ENCODE results near the gene PROK2. TPM values are rescaled to one million over a fixed set of nuclear protein-coding genes. Genes with fewer than 3 reads are reported as not detected.

Gene PROK2
- total and polyA plus RNA-seq, 8 donors: 0.11 to 18.1 (median 0.26) TPM; not detected in 4

GRCh38 chr3:71816767-71817156, 31.8 kb upstream of the PROK2 start:
- DNase-seq (no peak), ATAC-seq (no peak)
- Histone ChIP-seq H3K4me1 (no peaks in the 10 kb centered on the region), H3K27me3 (no peaks in the 10 kb centered on the region), H3K27ac (no peak overlapping the region), H3K4me3 (no peak overlapping the region), H3K9me3 (no peaks in the 10 kb centered on the region), H3K36me3 (no peaks in the 10 kb centered on the region)
- no peak for TF ChIP-seq CTCF (IDR thresholded peaks at IDR 0.05)
- intact Hi-C loops (cut with DNase I): no loop called here

- no peaks in the 10 kb centered on the region for H3K4me1 ChIP-seq
- H3K9me3 ChIP-seq: no peaks in the 10 kb centered on the region
- TF ChIP-seq CTCF (IDR thresholded peaks at IDR 0.05): no peak
- DNase-seq (no peak), ATAC-seq (no peak)
- intact Hi-C loops (cut with DNase I): no loop called here
- H3K36me3 ChIP-seq: no peaks in the 10 kb centered on the region
- H3K27ac ChIP-seq: no peak overlapping the region
- no peaks in the 10 kb centered on the region for H3K27me3 ChIP-seq
- H3K4me3 ChIP-seq: no peak overlapping the region
Measured at GRCh38 chr3:71815340-71816067, 30.6 kb upstream of the PROK2 start.

GRCh38 chr3:71813704-71814103, 28.8 kb upstream of the PROK2 start:
- H3K4me3 ChIP-seq: no peak overlapping the region
- no peak for ATAC-seq
- H3K36me3 ChIP-seq: no peaks in the 10 kb centered on the region
- H3K27me3 ChIP-seq: no peaks in the 10 kb centered on the region
- no peaks in the 10 kb centered on the region for H3K4me1 ChIP-seq
- intact Hi-C loops (cut with DNase I): no loop called here
- no peaks in the 10 kb centered on the region for H3K9me3 ChIP-seq
- no peak for DNase-seq
- TF ChIP-seq CTCF (IDR thresholded peaks at IDR 0.05): no peak
- H3K27ac ChIP-seq: no peak overlapping the region

- ATAC-seq: no peak
- Histone ChIP-seq H3K4me3 (no peak overlapping the region), H3K9me3 (no peaks in the 10 kb centered on the region), H3K27ac (no peak overlapping the region), H3K4me1 (no peaks in the 10 kb centered on the region), H3K36me3 (no peaks in the 10 kb centered on the region), H3K27me3 (no peaks in the 10 kb centered on the region)
- intact Hi-C loops (cut with DNase I): no loop called here
- DNase-seq: no peak
- no peak for TF ChIP-seq CTCF (IDR thresholded peaks at IDR 0.05)
Measured at GRCh38 chr3:71813073-71813472, 28.1 kb upstream of the PROK2 start.

GRCh38 chr3:71810056-71810455, 25.1 kb upstream of the PROK2 start:
- no peaks in the 10 kb centered on the region for H3K27me3 ChIP-seq
- H3K9me3 ChIP-seq: no peaks in the 10 kb centered on the region
- intact Hi-C loops (cut with DNase I): no loop called here
- H3K36me3 ChIP-seq: no peaks in the 10 kb centered on the region
- no peak for DNase-seq
- H3K4me1 ChIP-seq: peaks cover 0 to 8% of the 10 kb centered on the region in 2 donors
- TF ChIP-seq CTCF (IDR thresholded peaks at IDR 0.05): no peak
- no peak for ATAC-seq
- no peak overlapping the region for H3K4me3 ChIP-seq
- H3K27ac ChIP-seq: no peak overlapping the region

Data from left lung (tissue), 10 donors.